ENCODE results near the gene NBPF6.
"Not testable (repeated sequence)": the region's sequence is repeated elsewhere in the genome, so short reads cannot be mapped to it uniquely, and the experiment has no call there.

GRCh38 chr1:108454521-108454920 lies 4.4 kb downstream of the NBPF6 start:
- TF ChIP-seq, protein P1, sequence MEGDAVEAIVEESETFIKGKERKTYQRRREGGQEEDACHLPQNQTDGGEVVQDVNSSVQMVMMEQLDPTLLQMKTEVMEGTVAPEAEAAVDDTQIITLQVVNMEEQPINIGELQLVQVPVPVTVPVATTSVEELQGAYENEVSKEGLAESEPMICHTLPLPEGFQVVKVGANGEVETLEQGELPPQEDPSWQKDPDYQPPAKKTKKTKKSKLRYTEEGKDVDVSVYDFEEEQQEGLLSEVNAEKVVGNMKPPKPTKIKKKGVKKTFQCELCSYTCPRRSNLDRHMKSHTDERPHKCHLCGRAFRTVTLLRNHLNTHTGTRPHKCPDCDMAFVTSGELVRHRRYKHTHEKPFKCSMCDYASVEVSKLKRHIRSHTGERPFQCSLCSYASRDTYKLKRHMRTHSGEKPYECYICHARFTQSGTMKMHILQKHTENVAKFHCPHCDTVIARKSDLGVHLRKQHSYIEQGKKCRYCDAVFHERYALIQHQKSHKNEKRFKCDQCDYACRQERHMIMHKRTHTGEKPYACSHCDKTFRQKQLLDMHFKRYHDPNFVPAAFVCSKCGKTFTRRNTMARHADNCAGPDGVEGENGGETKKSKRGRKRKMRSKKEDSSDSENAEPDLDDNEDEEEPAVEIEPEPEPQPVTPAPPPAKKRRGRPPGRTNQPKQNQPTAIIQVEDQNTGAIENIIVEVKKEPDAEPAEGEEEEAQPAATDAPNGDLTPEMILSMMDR (IDR thresholded peaks at IDR 0.05; ENCODE audit: insufficient read depth, low read depth, low read length), result not testable (repeated sequence)
- TF ChIP-seq EZH2 (IDR thresholded peaks at IDR 0.05; ENCODE audit: insufficient read depth, low read length), result not testable (repeated sequence)

Data from astrocyte (in vitro differentiated cells and primary cell).